GM12878 (cell line): ENCODE measurements around the gene ECI1.

Experiments
- CTCF ChIP-seq, 3 experiments: IDR thresholded peaks in 2 of 3; conservative IDR thresholded peaks in 1 of 3; 2 replicates each; pipeline ENCODE4 v1.5.1; 2011; ENCODE audit warnings: low read depth in 3 of 3, low read length in 3 of 3, mild to moderate bottlenecking in 3 of 3, control low read depth in 2 of 3, moderate library complexity in 2 of 3, inconsistent platforms in 1 of 3, mixed read lengths in 1 of 3; ENCODE audit not compliant: control insufficient read depth in 2 of 3, insufficient read depth in 1 of 3; ENCODE audit errors: extremely low read depth in 1 of 3
- EP300 ChIP-seq, 2 experiments: fragments of 150-350 bp in 1 of 2; IDR thresholded peaks; 2 replicates each; pipeline ENCODE4 v1.6.1; 2011 to 2012; ENCODE audit warnings: low read depth in 2 of 2, low read length in 2 of 2, borderline replicate concordance in 1 of 2, improper control_type of control experiment in 1 of 2, inconsistent platforms in 1 of 2; ENCODE audit not compliant: control insufficient read depth in 1 of 2
- POLR2A ChIP-seq: IDR thresholded peaks from 2 replicates; pipeline ENCODE4 v1.6.1; 2011; ENCODE audit warnings: low read depth, mild to moderate bottlenecking, low read length

- TF ChIP-seq EP300 (IDR thresholded peaks at IDR 0.05; ENCODE audit: borderline replicate concordance in 1 of 2, control insufficient read depth in 1 of 2, low read depth in 2 of 2, low read length in 2 of 2) = no peak
- TF ChIP-seq POLR2A = peak; percentile 61
- no peak for TF ChIP-seq CTCF (IDR thresholded peaks at IDR 0.05 in 2 of 3, conservative IDR thresholded peaks at IDR 0.05 in 1 of 3; ENCODE audit: control insufficient read depth in 2 of 3, extremely low read depth in 1 of 3, insufficient read depth in 1 of 3, low read depth in 3 of 3, low read length in 3 of 3)
Observed at GRCh38 chr16:2210386-2211365, 40.7 kb downstream of the ECI1 start, which contains the start of gene BRICD5.
